BE2C (cell line): ENCODE data around the gene ITGAV. TPM values are rescaled to one million over a fixed set of nuclear protein-coding genes. Genes with fewer than 3 reads are reported as not detected.

Experiments
- DNase-seq: peaks from one replicate; pipeline ENCODE4 v3.0.0-alpha.2; 2020
- H3K27me3 ChIP-seq: fragments of 250-450 bp; sonication (Bioruptor Pico); 2 replicates; pipeline ENCODE4 v1.5.1; 2020; ENCODE audit warnings: mild to moderate bottlenecking
- H3K36me3 ChIP-seq: fragments of 250-450 bp; sonication (Bioruptor Pico); 2 replicates; pipeline ENCODE4 v1.5.1; 2020; ENCODE audit warnings: mild to moderate bottlenecking
- H3K4me1 ChIP-seq: fragments of 250-450 bp; sonication (Bioruptor Pico); 2 replicates; pipeline ENCODE4 v1.5.1; 2020
- H3K4me3 ChIP-seq: 2 replicates; pipeline ENCODE4 v1.5.1; 2011; ENCODE audit warnings: low read depth, low read length
- H3K9me3 ChIP-seq: fragments of 250-450 bp; sonication (Bioruptor Pico); 2 replicates; pipeline ENCODE4 v1.5.1; 2020
- polyA plus RNA-seq: library from polyadenylated mRNA; unstranded; fragments of >200 nt; gene quantifications from one replicate; pipeline ENCODE4 v1.2.1, GENCODE V29; 2012; ENCODE audit warnings: low read depth, missing spikeins; ENCODE audit not compliant: insufficient read length, insufficient read depth
- TF ChIP-seq, protein P1 (sequence below): IDR thresholded peaks from 2 replicates; pipeline ENCODE4 v1.5.1; 2012; ENCODE audit warnings: mild to moderate bottlenecking, low read depth, low read length

Gene ITGAV
- 13.4 TPM for polyA plus RNA-seq

DNA sequence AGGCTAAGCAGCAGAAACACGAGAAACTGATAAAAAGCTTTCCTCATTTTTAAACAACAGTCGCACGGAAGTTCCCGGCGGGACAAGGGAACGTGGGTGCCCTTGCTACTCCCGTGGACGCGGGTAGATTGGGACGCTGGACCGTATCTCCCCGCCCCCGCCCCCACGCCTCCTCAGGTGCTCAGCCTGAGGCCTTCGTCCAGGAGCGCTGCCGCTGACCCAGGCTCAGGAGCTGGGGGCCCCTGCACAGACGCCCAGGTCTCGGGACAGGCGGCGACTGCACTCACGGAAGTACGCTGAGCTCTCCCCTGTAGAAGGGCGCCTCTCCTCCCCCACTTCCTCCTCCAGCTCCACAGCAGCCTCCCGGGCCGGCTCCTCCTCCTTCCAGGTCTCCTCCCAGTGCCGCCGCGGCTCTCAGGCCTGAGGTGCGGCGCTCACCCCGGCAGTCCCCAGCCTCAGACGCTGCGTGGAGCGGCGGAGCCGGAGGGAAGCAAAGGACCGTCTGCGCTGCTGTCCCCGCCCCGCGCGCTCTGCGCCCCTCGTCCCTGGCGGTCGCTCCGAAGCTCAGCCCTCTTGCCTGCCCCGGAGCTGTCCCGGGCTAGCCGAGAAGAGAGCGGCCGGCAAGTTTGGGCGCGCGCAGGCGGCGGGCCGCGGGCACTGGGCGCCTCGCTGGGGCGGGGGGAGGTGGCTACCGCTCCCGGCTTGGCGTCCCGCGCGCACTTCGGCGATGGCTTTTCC is at the start of gene ITGAV:
ITGAV (plus strand) TSS at position 445 of the 738 bp plus-strand sequence; CDS start at position 728, 283 bp downstream.
- H3K4me1 ChIP-seq = no peaks in the 10 kb centered on the region
- no peaks in the 10 kb centered on the region for H3K27me3 ChIP-seq
- H3K4me3 ChIP-seq = peak within 1 kb of the TSS; percentile 73
- no peaks in the 10 kb centered on the region for H3K9me3 ChIP-seq
- H3K36me3 ChIP-seq = no peaks in the 10 kb centered on the region
- TF ChIP-seq, protein P1, sequence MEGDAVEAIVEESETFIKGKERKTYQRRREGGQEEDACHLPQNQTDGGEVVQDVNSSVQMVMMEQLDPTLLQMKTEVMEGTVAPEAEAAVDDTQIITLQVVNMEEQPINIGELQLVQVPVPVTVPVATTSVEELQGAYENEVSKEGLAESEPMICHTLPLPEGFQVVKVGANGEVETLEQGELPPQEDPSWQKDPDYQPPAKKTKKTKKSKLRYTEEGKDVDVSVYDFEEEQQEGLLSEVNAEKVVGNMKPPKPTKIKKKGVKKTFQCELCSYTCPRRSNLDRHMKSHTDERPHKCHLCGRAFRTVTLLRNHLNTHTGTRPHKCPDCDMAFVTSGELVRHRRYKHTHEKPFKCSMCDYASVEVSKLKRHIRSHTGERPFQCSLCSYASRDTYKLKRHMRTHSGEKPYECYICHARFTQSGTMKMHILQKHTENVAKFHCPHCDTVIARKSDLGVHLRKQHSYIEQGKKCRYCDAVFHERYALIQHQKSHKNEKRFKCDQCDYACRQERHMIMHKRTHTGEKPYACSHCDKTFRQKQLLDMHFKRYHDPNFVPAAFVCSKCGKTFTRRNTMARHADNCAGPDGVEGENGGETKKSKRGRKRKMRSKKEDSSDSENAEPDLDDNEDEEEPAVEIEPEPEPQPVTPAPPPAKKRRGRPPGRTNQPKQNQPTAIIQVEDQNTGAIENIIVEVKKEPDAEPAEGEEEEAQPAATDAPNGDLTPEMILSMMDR = no peak
- peak; percentile 88 for DNase-seq

DNA sequence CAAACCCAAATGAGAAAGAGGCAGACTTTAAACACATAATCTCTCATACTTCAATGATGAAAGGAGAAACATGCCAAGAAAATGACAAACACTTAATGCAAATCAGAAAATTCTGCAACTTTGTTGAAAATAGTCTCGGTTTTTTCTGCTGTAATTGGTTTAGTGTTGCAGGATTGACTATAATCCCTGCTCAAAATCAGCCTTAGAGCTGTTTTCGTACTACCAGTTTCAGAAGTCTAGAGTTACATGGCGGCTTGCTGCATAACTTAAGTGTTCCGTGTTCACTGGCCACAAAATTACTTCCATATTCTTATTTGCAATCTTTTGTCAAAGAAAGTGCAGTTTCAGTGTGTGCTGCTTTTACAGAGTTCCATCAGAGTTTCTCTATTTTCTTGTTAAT is 48.9 kb upstream of the ITGAV start:
- no peaks in the 10 kb centered on the region for H3K36me3 ChIP-seq

DNA sequence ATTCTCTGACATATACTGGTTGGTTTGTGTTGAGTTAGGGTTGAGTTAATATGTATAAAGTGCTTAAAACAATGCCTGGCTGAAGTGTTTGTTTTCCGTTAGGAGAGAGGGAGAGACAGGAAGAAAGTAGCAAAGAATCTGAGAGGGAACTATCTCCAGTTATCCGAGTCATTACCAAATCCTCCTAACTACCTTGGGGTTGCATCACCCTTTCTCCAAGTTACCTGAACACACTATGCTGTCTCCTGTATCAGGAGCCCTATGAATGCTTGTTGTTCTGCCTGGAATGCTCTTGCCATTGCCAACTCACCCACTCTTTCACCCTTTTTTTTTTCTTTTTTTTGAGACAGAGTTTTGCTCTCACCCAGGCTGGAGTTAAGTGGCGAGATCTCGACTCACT is 47.9 kb upstream of the ITGAV start:
- Histone ChIP-seq H3K4me1 (no peaks in the 10 kb centered on the region), H3K27me3 (no peaks in the 10 kb centered on the region), H3K9me3 (no peaks in the 10 kb centered on the region), H3K4me3 (no peak overlapping the region), H3K36me3 (no peaks in the 10 kb centered on the region)
- DNase-seq = no peak
- TF ChIP-seq, protein P1 = no peak

More for the DNA sequence above, 48.9 kb upstream of the ITGAV start:
- DNase-seq = no peak
- Histone ChIP-seq H3K27me3 (no peaks in the 10 kb centered on the region), H3K4me1 (no peaks in the 10 kb centered on the region), H3K4me3 (no peak overlapping the region), H3K9me3 (no peaks in the 10 kb centered on the region)
- TF ChIP-seq, protein P1 = no peak

DNA sequence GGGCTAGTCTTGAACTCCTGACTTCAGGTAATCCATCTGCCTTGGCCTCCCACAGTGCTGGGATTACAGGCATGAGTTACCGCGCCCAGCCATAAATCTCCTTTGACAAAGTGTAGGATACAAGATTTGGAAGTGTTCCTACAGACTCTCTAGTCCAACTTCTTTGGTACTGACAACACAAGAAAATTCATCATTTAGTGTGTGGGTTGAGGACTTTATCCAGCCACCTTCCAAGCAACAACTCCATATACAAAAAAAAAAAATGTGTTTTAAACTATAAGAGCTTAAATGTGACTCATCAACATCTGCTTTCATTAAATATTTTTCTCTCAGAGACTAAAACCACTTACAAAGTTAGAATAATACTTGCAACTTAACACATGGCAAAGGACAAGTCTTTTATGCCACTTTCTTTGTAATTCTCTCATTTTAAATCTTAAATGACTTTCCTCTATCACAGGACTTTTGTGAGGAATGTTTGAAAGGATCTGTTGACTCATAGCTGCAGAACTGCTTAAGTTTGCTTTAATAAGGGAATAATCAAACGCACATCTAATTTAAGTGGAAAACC is 46.2 kb upstream of the ITGAV start:
- no peaks in the 10 kb centered on the region for H3K9me3 ChIP-seq
- H3K4me1 ChIP-seq = no peaks in the 10 kb centered on the region
- DNase-seq = no peak
- H3K4me3 ChIP-seq = no peak overlapping the region
- TF ChIP-seq, protein P1 = no peak
- no peaks in the 10 kb centered on the region for H3K36me3 ChIP-seq
- no peaks in the 10 kb centered on the region for H3K27me3 ChIP-seq

DNA sequence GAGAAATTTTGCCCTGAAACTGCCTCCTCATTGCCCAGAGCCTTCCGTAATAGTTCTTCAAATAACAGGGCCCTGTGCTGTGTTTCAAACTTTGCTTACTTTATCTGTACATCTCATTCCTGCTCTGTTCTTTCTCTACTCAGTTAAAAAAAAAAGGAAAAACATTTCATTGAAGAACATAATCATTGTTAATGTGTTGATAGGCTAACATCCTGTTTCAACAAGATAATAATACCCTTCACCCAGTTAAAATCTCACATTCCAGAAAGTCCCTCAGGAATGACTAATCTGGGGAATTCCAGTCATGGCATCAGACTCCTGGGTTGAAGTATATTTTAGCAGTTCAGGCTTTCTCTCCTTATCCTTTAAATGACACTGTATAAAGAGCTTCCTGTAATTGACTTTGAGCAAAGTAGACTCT is 45.6 kb upstream of the ITGAV start:
- DNase-seq = no peak
- TF ChIP-seq, protein P1 = no peak
- H3K27me3 ChIP-seq = no peaks in the 10 kb centered on the region
- H3K4me3 ChIP-seq = no peak overlapping the region
- H3K36me3 ChIP-seq = no peaks in the 10 kb centered on the region
- H3K9me3 ChIP-seq = no peaks in the 10 kb centered on the region
- H3K4me1 ChIP-seq = no peaks in the 10 kb centered on the region

DNA sequence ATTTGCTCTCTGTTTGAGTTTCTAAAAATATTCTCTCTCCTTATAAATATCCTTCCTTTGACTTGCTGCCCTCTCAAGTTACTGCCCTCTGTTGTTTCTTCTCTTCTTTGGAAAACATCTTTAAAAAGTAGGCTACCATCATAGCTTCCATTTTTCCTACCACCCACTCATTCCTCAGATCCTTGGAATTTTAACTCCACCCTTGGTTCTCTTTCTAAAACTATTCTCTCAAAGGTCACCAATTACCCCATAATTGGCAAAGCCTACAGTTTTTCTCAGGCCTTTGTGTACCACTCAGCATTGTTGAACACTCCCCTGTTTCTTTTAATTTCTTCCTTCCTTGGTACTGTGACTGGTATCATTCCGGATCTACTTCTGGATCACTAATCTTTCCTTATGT is 43.0 kb upstream of the ITGAV start:
- TF ChIP-seq, protein P1 = no peak
- Histone ChIP-seq H3K36me3 (no peaks in the 10 kb centered on the region), H3K4me3 (no peak overlapping the region), H3K9me3 (no peaks in the 10 kb centered on the region), H3K27me3 (no peaks in the 10 kb centered on the region), H3K4me1 (no peaks in the 10 kb centered on the region)
- DNase-seq = no peak
